OCI-LY7 (cell line): ENCODE measurements around the gene PDYN.

Source experiments
- CTCF ChIP-seq: fragments of 200-600 bp; sonication (generic); conservative IDR thresholded peaks from 2 replicates; pipeline ENCODE4 v1.5.1; 2014; ENCODE audit warnings: mild to moderate bottlenecking, antibody characterized with exemption, low read length, moderate library complexity, mixed read lengths
- EZH2phosphoT487 ChIP-seq: fragments of 200-600 bp; sonication (generic); IDR thresholded peaks from 2 replicates; pipeline ENCODE4 v1.6.1; 2018; ENCODE audit warnings: low read depth, borderline replicate concordance, mild to moderate bottlenecking, mixed run types, antibody characterized with exemption, low read length, moderate library complexity, mixed read lengths

- TF ChIP-seq CTCF, result no peak
- no peak for TF ChIP-seq EZH2phosphoT487
Observed at GRCh38 chr20:1945660-1946059, 48.2 kb downstream of the PDYN start.
